HTR-8/SVneo (cell line): ENCODE data around the gene SYTL3.

Source experiments
- DNase-seq: peaks from one replicate; pipeline ENCODE4 v3.0.0; 2011; ENCODE audit warnings: low spot score, mixed read lengths; ENCODE audit not compliant: insufficient read length
- FAIRE-seq: peaks from 2 replicates; lab custom pipeline; 2011; peaks lifted over from hg19 to GRCh38; lab: Jason Lieb, UNC

Gene SYTL3

DNA sequence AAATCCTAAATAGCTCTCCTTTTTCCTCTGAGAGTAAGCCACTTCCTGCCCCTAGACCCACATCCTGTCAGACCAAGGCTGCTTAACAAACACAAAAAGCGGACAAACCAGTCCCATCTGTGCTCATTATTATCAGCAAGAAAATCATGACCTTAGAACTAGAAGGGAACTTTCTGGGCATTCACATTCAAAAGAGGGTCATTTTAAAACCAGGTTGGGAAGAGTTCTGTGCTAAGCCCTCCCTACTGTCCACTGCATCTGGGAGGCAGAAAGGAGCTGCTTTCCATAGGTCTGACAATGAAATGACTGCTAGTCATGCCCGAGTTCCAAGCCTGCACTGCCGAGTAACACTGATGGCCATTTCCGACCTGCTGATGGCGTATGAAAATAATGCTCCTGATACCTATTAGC, 153.9 kb downstream of the SYTL3 start:
- no peak for DNase-seq
- no peak for FAIRE-seq

DNA sequence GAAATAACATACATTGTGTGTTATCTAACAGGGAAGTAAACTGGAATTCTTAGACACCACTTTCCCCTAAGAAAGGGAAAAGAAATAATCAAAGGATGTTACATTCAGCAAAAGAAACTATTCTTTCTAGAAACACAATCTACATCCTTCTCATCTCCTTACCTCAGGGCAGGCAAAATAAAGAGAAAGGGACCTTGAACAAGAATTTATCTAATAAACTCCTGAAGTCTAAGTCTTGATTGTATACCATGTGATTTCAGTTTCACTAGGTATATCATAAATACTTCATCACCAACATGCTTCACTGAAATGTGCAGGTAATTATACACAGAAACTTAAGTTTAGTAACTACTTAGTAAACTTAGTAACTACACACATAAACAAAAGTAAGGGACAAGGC, 154.4 kb downstream of the SYTL3 start:
- no peak for FAIRE-seq
- no peak for DNase-seq

DNA sequence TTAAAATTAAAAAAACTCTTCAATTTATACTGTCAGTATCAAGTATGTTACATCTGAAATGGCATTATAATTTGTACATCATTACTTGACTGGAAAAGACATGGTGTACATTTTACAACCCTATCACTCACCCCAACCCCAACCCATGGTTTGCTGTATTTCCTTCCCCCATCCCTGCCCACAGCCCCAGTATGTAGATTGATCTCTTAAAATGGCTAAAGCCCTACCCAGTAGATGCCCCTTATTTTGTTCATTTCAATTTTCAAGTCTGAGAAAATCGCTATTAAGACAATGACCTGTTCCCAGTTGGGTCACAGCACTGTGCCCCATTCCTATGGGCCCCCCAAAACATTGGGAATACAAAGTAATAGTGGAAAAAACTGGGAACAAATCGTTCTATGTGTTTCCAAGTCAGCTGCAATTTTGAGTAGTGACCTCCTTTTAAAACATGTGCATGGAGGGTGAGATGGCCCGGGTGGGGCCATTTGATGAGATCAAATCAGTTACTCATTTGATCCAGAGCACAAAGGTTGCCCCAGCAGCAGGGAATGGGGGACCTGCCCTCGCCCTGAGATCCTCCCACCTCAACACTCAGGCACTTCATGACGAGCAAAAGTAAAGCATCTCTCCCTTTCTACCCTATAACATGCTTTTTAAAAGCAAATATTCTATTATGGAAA, 156.0 kb downstream of the SYTL3 start:
- FAIRE-seq, result no peak
- DNase-seq, result no peak

DNA sequence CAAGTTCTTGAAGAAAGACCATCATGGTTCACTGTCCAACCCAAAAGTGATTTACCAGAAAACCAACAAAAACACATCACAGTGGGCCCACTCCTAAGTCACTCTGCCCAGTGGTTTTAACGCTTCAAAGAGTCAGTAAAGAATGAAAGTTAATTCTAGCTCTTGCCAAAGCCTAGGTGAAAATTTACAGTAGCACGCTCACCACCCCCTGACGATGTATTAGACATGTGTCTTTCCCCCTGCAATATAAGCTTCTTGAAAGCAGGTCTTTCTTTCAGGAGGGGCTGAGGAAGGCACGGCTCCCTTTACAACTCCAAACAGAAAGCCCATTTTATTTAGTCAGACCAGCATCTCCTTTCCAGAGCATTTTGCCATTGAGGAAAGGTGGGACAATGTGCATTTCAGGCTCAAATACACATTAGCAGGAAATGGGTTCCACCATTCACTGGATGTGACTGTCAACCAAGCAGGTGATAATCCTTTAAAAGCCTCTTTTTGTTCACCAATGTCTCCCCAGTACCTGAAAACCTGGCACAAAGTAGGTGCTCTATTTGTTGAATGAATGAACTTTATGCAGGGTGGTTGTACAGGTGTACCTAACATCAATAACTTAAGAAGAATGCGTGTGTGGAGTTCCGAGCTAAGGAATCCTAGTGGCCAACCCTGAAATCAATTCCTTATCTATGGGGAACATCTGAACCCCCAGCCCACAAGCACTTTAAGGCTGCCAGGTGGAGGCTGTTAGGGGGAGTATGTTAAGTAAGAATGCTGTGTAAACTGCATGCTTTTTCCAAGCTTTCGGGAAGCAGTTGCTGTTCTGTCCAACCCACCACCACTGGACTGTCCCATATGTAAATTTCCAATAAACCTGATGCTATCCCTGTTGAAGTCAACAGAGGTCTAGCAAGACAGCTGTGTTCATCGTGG, 157.9 kb downstream of the SYTL3 start:
- DNase-seq (no peak), FAIRE-seq (no peak)

DNA sequence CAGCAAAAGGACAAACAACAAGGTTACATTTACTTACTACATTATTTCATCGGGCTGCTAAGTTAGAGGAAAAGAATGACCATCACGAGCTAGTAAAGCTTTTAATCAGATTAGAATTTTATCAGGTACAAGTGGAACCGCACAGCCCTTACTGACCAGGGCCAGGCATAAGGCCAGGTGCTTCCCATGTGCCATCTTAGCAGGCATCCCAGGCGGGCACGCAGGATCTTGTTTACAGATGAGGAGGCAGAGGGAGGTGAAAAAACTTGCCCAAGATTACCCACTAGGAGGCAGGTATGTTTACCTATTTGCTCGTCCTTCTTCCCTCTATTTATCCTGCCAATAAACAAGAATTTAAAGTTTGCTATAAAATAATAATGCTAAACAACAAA, 158.6 kb downstream of the SYTL3 start:
- FAIRE-seq, result no peak
- no peak for DNase-seq

DNA sequence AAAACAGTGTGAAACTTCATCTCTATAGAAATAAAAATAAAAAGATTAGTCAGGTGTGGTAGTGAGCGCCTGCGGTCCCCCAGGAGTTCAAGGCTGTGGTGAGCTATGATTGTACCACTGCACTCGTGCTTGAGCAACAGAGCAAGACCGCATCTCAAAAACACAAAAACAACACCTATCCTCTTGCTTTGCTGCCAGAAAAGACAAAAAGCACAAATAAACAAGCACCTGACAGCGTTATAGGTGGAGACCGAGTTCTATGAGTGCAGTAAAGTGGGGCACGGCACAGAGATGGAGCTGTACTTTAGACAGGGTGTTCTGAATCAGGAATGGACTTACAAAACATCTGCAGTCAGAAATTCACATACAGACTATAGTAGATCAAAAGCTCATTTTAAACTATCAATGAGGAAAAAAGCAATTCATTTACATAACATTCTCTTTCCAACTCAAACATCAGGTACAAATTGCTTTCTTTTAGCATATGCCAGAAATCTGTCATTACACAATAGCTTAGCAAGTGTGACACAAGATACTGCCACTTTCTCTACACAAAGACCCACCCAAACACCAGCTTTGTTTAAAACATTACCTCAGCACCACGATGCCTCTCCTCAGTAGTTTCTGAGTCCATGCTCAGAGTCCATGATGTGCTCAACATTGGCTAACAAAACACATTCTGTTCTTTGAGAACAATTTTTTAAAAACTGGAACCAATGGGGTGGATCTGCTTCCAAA, 159.3 kb downstream of the SYTL3 start:
- FAIRE-seq (no peak), DNase-seq (no peak)

DNA sequence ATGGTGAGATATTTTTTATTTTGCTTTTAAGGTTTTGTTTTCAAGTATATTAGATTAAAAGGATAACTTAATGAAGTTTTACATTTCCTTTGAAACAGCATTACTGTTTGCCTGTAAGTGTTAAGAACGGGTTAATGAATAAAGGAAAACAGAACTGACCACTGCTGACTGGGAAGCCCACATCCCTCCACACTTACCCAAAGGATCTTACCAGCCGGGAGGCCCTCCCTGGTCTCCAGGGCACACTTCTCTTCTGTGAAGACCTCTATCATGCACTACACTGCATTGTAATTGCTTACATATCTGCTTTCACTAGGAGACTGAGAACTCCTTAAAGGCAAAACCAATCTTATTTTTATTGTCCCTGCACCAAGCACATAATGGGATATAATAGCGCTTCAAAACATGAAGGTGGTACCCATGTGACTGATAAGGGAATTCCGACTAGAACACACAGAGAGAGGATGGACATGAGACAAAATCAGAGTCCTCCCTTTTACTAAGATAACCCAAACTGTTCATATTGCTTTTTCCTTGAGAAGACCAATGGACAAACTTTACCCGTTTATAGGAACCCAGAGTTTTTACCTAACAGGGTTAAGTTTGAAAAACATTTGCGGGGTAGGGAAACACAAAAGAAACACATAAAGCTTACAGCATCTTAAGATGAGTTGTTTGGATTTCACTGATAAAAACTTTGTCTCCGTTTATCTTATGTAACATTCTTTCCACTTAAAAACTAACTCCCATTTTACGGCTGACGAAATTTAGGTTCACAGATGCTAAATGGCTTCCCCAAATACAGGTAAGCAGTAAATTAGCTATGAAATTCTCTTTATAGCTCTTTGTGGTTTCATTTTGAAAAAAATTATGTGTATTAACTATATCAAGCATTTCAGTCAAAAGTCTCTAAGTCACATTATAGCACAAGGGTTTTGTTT, 160.6 kb downstream of the SYTL3 start:
- FAIRE-seq (no peak), DNase-seq (no peak)

DNA sequence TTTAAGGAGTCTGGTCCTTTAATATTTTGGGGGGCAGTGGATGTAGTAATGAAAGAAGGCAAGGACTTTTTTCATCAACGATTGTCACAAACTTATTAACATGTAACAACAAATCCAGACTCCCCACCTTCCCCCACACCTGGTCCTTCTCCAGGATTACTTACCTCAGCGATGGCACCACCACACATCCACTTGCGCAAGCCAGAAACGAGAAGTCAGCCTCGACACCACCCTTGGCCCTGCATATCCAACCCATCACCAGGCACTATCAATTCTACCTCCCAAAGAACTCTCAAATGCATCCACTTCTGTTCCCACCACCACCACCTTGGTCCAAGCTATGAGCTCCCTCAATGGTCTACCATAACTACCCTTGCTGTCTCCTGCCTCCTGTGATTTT, 162.8 kb downstream of the SYTL3 start:
- no peak for DNase-seq
- FAIRE-seq, result no peak

DNA sequence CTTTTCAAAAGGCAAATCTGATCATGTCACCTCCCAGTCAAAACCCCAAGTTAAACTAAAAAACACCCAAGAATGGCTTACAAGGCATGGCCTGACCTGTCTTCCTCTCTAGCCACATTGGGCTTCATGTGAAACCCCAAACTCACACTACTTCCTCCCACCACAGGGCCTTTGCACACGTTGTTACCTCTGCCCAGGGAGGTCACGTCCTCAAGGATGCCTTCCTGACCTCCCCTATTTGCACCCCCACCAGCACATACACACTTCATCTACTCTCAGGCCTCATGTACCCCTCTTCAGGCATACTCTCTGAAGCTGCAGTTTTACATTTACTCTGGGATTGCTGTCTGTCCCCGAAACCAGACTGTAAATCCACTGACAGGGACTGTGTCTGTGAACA, 163.2 kb downstream of the SYTL3 start:
- DNase-seq, result no peak
- FAIRE-seq, result no peak
